HEK293T (cell line): ENCODE results near the gene PIP5K1C.

Source experiments
- CTCF ChIA-PET: fragments of 350-600 bp; formaldehyde crosslinking; extraction: SDS; loops from one replicate; lab custom pipeline; 2021; ENCODE audit warnings: antibody characterized with exemption, inconsistent platforms; lab: Yijun Ruan, JAX
- POLR2A ChIA-PET: fragments of 350-600 bp; formaldehyde crosslinking; extraction: SDS; loops from one replicate; lab custom pipeline; 2020; ENCODE audit warnings: antibody characterized with exemption, inconsistent platforms; lab: Yijun Ruan, JAX
- DNase-seq: peaks from one replicate; pipeline ENCODE4 v3.0.0; 2012; ENCODE audit warnings: mixed read lengths; ENCODE audit errors: extremely low spot score
- ARNT ChIP-seq: fragments of 450-650 bp; IDR thresholded peaks from 2 replicates; pipeline ENCODE4 v1.6.1; 2017; ENCODE audit warnings: mild to moderate bottlenecking
- BHLHE40 ChIP-seq: fragments of 450-650 bp; IDR thresholded peaks from 2 replicates; pipeline ENCODE4 v1.6.1; 2016; ENCODE audit warnings: mild to moderate bottlenecking, moderate library complexity, borderline replicate concordance
- CTBP1 ChIP-seq: fragments of 450-650 bp; IDR thresholded peaks from 2 replicates; pipeline ENCODE4 v1.6.1; 2016; ENCODE audit warnings: borderline replicate concordance
- ELF4 ChIP-seq: fragments of 450-650 bp; IDR thresholded peaks from 2 replicates; pipeline ENCODE4 v1.6.1; 2017; ENCODE audit warnings: antibody characterized with exemption
- FOXA1 ChIP-seq: fragments of 450-650 bp; IDR thresholded peaks from 2 replicates; pipeline ENCODE4 v1.6.1; 2016; ENCODE audit warnings: mild to moderate bottlenecking
- FOXK2 ChIP-seq: fragments of 450-650 bp; IDR thresholded peaks from 2 replicates; pipeline ENCODE4 v1.6.1; 2016; ENCODE audit warnings: mild to moderate bottlenecking
- FOXM1 ChIP-seq: fragments of 450-650 bp; IDR thresholded peaks from 2 replicates; pipeline ENCODE4 v1.6.1; 2017; ENCODE audit warnings: mild to moderate bottlenecking, borderline replicate concordance
- HDGF ChIP-seq: fragments of 450-650 bp; IDR thresholded peaks from 2 replicates; pipeline ENCODE4 v1.6.1; 2017; ENCODE audit warnings: antibody characterized with exemption, borderline replicate concordance
- L3MBTL2 ChIP-seq: fragments of 450-650 bp; conservative IDR thresholded peaks from 2 replicates; pipeline ENCODE4 v1.6.1; 2016; ENCODE audit warnings: mild to moderate bottlenecking
- LEF1 ChIP-seq: fragments of 450-650 bp; IDR thresholded peaks from 2 replicates; pipeline ENCODE4 v1.6.1; 2017; ENCODE audit warnings: mild to moderate bottlenecking, borderline replicate concordance
- NFRKB ChIP-seq: fragments of 450-650 bp; IDR thresholded peaks from 2 replicates; pipeline ENCODE4 v1.6.1; 2016; ENCODE audit warnings: mild to moderate bottlenecking, moderate library complexity
- SP1 ChIP-seq: fragments of 450-650 bp; IDR thresholded peaks from 2 replicates; pipeline ENCODE4 v1.6.1; 2017
- SUZ12 ChIP-seq: fragments of 450-650 bp; IDR thresholded peaks from 2 replicates; pipeline ENCODE4 v1.6.1; 2016; ENCODE audit warnings: mild to moderate bottlenecking
- TARDBP ChIP-seq: fragments of 450-650 bp; IDR thresholded peaks from 2 replicates; pipeline ENCODE4 v1.6.1; 2016
- ZNF384 ChIP-seq: fragments of 450-650 bp; IDR thresholded peaks from 2 replicates; pipeline ENCODE4 v1.6.1; 2016
- TF ChIP-seq, protein P1 (sequence below): fragments of 450-650 bp; IDR thresholded peaks from 2 replicates; pipeline ENCODE4 v1.6.1; 2016

The PIP5K1C gene

DNA sequence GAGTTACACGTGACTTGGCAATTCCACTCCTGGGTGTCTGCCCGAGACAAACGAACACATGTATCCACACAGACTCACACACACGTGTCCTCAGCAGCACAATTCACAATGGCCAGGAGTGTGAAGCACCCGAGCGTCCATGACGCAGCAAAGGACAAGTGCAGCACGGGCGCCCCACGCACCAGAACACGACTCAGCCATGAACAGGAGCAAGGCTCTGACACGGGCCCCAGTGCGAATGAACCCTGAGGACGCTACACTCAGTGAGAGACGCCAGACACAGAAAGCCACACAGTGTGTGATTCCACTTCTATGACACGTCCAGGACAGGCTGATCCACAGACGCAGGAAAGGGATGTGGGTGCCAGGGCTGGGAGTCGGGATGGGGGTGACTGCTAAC, 36.4 kb downstream of the PIP5K1C start:
- CTCF ChIA-PET: no interaction called here
- POLR2A ChIA-PET: no interaction called here
- no peak for TF ChIP-seq HDGF
- TF ChIP-seq ARNT: no peak
- TF ChIP-seq FOXK2: no peak
- TF ChIP-seq CTBP1: no peak
- no peak for TF ChIP-seq NFRKB
- TF ChIP-seq SP1: no peak
- no peak for TF ChIP-seq SUZ12
- TF ChIP-seq, protein P1, sequence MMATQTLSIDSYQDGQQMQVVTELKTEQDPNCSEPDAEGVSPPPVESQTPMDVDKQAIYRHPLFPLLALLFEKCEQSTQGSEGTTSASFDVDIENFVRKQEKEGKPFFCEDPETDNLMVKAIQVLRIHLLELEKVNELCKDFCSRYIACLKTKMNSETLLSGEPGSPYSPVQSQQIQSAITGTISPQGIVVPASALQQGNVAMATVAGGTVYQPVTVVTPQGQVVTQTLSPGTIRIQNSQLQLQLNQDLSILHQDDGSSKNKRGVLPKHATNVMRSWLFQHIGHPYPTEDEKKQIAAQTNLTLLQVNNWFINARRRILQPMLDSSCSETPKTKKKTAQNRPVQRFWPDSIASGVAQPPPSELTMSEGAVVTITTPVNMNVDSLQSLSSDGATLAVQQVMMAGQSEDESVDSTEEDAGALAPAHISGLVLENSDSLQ: no peak
- TF ChIP-seq L3MBTL2: no peak
- no peak for TF ChIP-seq BHLHE40
- no peak for TF ChIP-seq LEF1
- no peak for TF ChIP-seq ZNF384

DNA sequence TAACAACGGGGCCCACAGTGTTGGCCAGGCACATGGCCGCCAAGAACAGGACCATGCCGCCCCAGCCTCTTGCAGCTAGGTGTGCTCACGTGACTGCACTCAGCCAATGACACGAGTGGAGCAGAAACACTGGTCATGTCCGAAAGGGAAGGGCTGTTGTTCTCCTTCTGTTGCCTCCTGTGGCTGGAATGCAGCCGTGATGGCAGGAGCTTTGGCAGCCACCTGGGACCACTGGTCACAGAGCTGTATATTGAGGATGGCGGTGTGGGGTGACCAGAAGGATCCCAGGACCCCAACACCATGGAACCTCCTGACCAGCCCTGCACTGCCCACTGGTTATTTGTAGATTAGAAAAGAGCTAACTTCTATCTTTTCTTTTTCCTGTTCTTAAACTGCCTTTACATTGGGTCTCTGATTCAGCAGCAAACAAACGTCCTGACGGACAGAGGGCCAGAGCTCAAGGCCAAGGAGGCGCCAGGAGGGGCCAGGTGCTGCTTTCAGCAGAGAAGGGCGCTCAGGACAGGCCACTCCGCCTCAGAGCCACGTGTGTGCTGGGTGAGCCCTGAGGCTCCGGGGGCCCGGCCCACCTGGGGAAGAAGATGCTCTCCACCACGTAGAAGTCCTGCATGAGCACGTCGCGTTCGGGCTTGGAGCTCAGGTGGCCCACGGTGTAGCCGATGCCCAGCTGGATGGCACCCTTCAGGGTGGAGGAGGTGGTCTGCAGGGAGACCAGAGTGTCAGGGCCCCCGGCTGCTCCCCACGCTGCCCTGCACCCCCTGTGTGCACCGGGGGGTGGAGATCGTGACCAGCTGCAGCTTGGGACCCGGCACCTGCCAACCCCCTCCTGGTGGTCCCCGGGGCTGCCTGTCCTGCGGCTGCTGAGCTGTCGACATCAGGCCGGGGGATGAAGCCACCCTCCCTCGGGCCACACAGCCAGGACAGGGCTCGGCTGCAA, 38.7 kb downstream of the PIP5K1C start:
- no peak for TF ChIP-seq SUZ12
- TF ChIP-seq BHLHE40: no peak
- no peak for TF ChIP-seq TARDBP
- TF ChIP-seq NFRKB: no peak
- TF ChIP-seq FOXK2: no peak
- TF ChIP-seq, protein P1: no peak
- no peak for TF ChIP-seq ARNT
- TF ChIP-seq FOXM1: no peak
- TF ChIP-seq HDGF: no peak
- no peak for TF ChIP-seq L3MBTL2
- TF ChIP-seq SP1: no peak
- no peak for TF ChIP-seq ELF4
- no peak for TF ChIP-seq ZNF384
- no peak for TF ChIP-seq CTBP1
- TF ChIP-seq LEF1: no peak
- no peak for TF ChIP-seq FOXA1
- DNase-seq: no peak
- CTCF ChIA-PET: no interaction called here
- POLR2A ChIA-PET: interaction anchor here (0.8 to 1.2 kb wide), 2 partner anchors 36 to 101 kb away, joined by 3 read pairs; no protein-coding TSS in a partner anchor

More for the DNA sequence above, 36.4 kb downstream of the PIP5K1C start:
- DNase-seq: no peak

DNA sequence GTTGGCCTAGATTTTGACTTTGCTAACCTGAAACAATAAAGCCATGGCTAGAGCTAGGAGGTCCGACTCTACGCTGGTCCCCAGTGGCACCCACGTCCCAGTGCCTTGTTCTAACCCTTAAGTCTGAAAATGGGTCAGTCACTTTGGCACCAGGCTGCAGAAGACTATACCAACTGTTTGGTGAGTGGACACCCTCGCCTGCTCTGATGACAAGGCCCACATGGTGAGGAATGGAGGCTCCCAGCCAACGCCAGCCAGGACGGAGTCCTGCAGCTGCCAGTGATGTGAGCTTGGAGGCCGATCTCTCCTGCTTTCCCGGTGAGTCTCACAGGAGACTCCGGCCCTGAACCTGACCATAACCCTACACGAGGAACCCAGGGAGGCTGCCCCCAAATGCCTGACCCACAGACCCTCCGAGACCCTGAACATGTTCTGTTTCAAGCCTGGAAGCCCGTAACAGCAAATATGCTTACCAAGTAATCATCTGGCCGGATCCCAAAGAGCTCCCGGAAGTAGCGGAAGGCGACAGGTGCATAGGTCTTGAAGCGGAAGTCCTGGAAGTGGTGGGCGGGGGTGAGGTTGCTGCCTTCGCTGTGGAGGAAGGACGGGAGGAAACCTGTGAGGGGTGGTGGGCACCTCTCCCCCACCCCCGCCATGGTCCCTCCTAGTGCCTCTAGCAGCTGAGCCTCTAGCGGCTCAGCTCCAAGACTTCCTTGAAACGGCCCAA, 39.6 kb downstream of the PIP5K1C start:
- TF ChIP-seq SUZ12: no peak
- TF ChIP-seq, protein P1: no peak
- TF ChIP-seq NFRKB: no peak
- no peak for DNase-seq
- CTCF ChIA-PET: no interaction called here
- POLR2A ChIA-PET: interaction anchor here (0.8 to 1.2 kb wide), 2 partner anchors 37 to 102 kb away, joined by 3 read pairs; no protein-coding TSS in a partner anchor

DNA sequence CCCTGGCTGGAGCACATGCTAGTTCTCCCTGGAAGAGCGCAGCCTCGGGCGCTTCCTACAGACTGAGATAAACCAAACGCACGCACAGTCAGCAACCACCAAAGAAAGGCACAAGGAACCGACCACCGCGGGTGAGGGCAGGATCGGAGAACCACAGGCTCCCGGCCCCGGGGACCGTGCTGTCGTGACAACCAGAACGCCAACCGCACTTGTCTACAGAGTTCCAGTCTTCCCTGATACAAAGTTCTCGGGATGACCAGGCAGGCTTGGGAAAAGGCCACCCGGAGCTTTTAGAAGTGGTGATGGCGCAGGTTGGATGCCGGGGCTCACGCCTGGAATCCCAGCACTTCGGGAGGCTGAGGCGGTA, 40.5 kb downstream of the PIP5K1C start:
- CTCF ChIA-PET: no interaction called here
- TF ChIP-seq FOXK2 (no peak), FOXA1 (no peak), SP1 (no peak), ELF4 (no peak), CTBP1 (no peak), L3MBTL2 (no peak), ARNT (no peak), SUZ12 (no peak)
- TF ChIP-seq, protein P1: no peak
- DNase-seq: no peak
- POLR2A ChIA-PET: no interaction called here

DNA sequence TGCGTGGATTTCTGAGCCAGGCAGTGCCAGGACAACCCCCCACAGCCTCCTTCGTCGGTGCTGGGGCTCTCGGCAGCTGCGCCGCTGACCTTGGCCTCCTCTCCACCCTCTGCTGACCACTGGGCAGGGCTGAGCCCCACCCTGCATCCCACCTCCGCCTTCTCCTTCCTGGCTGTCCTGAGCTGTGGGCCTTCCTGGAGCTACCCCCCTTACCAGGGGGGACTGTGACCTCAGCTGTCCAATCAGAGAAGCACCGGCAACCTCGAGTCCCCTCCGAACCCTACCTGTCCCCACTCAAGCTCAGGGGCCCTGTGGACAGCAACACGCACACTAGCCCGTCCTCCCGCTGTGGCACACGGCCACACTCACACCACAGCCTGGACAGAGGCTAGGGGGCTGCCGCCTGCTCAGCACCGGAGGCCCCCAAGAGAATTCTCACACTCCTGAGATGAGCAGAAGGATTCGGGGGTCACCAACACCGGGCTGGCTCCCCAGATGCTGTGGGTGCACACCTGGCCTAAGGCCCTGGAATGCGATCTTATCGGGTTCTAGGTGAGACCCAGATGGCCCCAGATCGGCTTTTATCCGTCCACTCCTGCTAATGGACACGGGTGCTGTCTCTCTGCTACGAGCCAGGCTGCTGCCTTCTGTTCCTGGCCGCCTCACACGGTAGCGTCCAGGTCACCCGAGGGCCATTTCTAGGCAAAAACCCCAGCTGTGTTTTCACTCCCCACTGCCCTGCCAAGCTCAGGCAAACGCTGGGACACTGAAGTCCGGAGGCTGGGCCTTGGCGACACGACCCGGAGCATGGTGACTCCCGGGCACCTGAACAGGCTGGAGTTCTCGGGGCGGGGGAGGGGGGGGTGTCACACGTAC, 41.2 kb downstream of the PIP5K1C start:
- ChIA-PET POLR2A (no interaction called here), CTCF (no interaction called here)
- TF ChIP-seq NFRKB: no peak
- no peak for TF ChIP-seq BHLHE40
- TF ChIP-seq FOXK2: no peak
- TF ChIP-seq FOXM1: no peak
- no peak for TF ChIP-seq LEF1
- no peak for DNase-seq
